Esophagus squamous epithelium (tissue), 5 donors: Measurements from ENCODE around the gene SEMA5B. TPM values are rescaled to one million over a fixed set of nuclear protein-coding genes. Genes with fewer than 3 reads are reported as not detected.

Experiments used
- DNase-seq: peaks from one replicate; lab custom pipeline; 2025; lab: John Stamatoyannopoulos, UW
- H3K27ac ChIP-seq, 4 donors: fragments of 200-600 bp; sonication (generic); one replicate each; pipeline ENCODE4 v1.5.1; 2016 to 2019; ENCODE audit warnings: mild to moderate bottlenecking in 1 of 4
- H3K27me3 ChIP-seq, 4 donors: fragments of 200-600 bp; sonication (generic); 1 replicate in 3 of 4; 2 replicates in 1 of 4; pipeline versions ENCODE4 v1.5.1 to v1.6.0; 2017 to 2021; ENCODE audit warnings: antibody characterized with exemption in 1 of 4
- H3K36me3 ChIP-seq, 3 donors: fragments of 200-600 bp; sonication (generic); one replicate each; pipeline ENCODE4 v1.5.1; 2016 to 2019
- H3K4me1 ChIP-seq, 3 donors: fragments of 200-600 bp; sonication (generic); one replicate each; pipeline ENCODE4 v1.5.1; 2017 to 2019
- H3K4me3 ChIP-seq, 4 donors: fragments of 200-600 bp; sonication (generic); 1 replicate in 3 of 4; 2 replicates in 1 of 4; pipeline ENCODE4 v1.5.1; 2016 to 2019; ENCODE audit warnings: mild to moderate bottlenecking in 2 of 4, moderate library complexity in 1 of 4
- H3K9me3 ChIP-seq, 3 donors: fragments of 200-600 bp; sonication (generic); one replicate each; pipeline ENCODE4 v1.5.1; 2016 to 2019
- POLR2A ChIP-seq, 4 donors: fragments of 450-650 bp; IDR thresholded peaks; one replicate each; pipeline ENCODE4 v1.6.1; 2017; ENCODE audit warnings: antibody characterized with exemption in 4 of 4, mild to moderate bottlenecking in 4 of 4, moderate library complexity in 3 of 4
- WGBS, 2 donors: methylation state at CpG; one replicate each; pipeline ENCODE4 v1.1.5; 2018; 5-methylcytosine and 5-hydroxymethylcytosine counted together
- intact Hi-C: fragments of 100-400 bp; cut with DNase I; formaldehyde crosslinking; loops from one replicate; pipeline ENCODE4 v1.15.0; 2022
- total RNA-seq, 4 donors: library from RNA; depleted of rRNA; stranded (reverse); fragments of >200 nt; gene quantifications; one replicate each; pipeline ENCODE4 v1.1.0, GENCODE V29; 2016
- TF ChIP-seq, protein P1 (sequence below), 6 experiments: fragments of 450-650 bp in 4 of 6; fragments of 200-600 bp in 2 of 6; sonication (generic) in 2 of 6; IDR thresholded peaks; one replicate each; pipeline ENCODE4 v1.5.1; 2016 to 2019; ENCODE audit warnings: antibody characterized with exemption in 6 of 6, mild to moderate bottlenecking in 4 of 6, moderate library complexity in 4 of 6
- donor health status: DM: yes; HTN: yes; CAD: no.

Gene SEMA5B
- total RNA-seq, 4 donors from 2014 or later, result 0.13 to 0.21 (median 0.19) TPM; not detected in 1

DNA sequence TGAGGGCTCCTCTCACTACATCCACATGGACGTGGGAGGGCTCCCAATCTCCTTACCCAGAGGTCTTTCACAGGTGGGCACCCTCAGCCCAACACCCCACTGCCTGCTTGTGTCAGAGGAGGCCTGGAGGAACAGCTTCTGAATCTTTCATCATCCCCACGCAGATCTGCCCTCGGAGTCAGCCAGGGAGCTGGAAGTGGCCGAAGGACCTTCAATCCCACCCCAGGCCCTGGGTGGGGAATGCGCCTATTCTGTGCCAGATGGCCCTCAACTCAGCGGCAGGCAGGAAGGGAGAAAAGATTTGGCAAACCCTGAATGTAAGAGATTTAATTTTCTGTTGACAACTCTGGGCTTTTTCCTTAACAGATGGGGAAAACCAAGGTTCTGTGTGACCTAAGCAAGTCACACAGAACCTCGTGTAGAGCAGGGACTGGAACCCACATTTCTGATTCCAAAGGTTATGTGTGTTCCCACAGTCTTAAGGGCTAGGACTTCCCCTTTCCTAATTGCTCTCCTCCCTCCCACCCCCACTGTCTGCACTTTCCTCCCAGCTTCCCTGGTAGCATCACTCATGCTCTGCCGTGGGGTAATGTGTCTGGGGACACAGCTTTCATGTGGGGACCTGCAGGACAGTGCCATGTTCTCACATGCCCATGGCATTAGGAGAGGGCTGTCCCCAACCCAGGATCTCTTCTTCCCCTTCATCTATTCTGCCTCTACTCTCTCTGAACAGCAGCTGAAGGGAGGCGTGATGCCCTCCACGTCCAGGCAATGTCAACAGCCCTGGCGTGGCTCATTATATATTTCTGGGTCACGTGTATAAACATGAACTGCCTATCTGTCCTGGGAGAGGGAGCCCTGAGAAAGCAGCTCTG is 98.1 kb downstream of the SEMA5B start:
- Histone ChIP-seq H3K27ac (no peak overlapping the region), H3K4me3 (no peak overlapping the region), H3K9me3 (no peaks in the 10 kb centered on the region), H3K36me3 (no peaks in the 10 kb centered on the region), H3K4me1 (no peaks in the 10 kb centered on the region), H3K27me3 (peaks cover 0 to 32% (median 0%) of the 10 kb centered on the region in 4 donors)
- WGBS, 2 donors, result 45 to 48% methylated on average over 5 to 10 of the region's 12 CpGs
- intact Hi-C loops, result no loop called here
- TF ChIP-seq, protein P1, sequence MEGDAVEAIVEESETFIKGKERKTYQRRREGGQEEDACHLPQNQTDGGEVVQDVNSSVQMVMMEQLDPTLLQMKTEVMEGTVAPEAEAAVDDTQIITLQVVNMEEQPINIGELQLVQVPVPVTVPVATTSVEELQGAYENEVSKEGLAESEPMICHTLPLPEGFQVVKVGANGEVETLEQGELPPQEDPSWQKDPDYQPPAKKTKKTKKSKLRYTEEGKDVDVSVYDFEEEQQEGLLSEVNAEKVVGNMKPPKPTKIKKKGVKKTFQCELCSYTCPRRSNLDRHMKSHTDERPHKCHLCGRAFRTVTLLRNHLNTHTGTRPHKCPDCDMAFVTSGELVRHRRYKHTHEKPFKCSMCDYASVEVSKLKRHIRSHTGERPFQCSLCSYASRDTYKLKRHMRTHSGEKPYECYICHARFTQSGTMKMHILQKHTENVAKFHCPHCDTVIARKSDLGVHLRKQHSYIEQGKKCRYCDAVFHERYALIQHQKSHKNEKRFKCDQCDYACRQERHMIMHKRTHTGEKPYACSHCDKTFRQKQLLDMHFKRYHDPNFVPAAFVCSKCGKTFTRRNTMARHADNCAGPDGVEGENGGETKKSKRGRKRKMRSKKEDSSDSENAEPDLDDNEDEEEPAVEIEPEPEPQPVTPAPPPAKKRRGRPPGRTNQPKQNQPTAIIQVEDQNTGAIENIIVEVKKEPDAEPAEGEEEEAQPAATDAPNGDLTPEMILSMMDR (IDR thresholded peaks at IDR 0.05), result no peak
- no peak for TF ChIP-seq POLR2A (IDR thresholded peaks at IDR 0.05)
- no peak for DNase-seq

DNA sequence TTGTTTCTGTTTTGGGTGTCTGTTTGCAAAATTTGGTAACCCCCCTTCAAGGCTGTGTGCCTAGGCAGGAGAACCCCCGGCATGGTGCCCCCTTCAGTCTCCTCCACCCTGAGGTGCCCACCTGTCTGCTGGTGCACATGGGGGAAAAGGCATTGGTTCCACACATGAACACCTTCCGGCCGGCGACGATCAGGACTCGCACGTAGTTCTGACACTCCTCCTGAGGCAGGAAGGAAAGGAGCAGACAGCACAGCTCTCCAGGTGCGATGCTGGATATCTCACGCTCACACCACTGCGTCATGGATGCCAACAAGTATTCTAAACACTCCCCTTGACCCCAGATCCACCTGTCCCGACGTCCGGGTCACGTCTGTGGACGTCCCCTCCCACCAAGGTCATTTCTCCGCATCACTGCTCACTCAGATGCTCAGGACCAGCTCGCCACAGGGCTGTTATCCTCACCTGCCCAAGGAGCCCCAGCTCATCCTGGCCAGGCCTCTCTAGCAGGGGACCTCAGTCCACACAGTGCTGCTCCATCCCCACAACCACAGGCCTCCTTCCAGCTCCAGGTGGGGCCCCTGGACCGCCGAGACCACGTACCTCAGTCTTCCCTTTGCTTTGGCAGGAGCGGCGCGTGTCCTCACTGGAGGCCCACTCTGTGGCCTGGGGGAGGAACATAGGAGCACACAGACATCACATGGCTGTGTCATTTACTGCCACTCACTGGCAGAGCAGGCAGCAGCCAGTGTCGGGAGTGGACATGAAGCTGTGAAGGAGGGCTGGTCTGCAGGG is 99.0 kb downstream of the SEMA5B start:
- Histone ChIP-seq H3K9me3 (no peaks in the 10 kb centered on the region), H3K4me1 (no peaks in the 10 kb centered on the region), H3K27ac (no peak overlapping the region), H3K4me3 (no peak overlapping the region), H3K36me3 (no peaks in the 10 kb centered on the region), H3K27me3 (peaks cover 0 to 40% (median 0%) of the 10 kb centered on the region in 4 donors)
- no peak for DNase-seq
- no peak for TF ChIP-seq POLR2A (IDR thresholded peaks at IDR 0.05)
- TF ChIP-seq, protein P1 (IDR thresholded peaks at IDR 0.05), result no peak
- intact Hi-C loops, result no loop called here
- 68 to 92% methylated on average over 4 to 22 of the region's 24 CpGs for WGBS, 2 donors

DNA sequence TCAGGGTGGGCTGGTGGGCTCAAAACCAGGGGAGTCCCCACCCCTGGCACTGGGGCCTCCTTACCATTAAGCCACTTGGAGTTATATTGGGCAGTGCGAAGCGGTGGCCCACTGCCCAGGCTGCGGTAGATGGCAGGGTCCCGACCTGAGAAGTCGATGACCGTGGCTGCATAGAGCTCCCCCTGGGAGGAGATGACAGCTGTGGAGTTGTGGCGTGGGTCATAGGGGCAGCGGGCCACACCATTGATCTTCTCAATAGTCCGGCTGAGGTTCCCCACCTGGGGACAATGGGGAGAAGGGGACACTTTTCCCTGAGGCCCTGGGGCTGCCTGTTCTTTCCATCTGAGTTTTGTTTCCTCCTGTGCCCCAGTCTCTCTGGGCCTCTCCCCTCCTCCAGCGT is 99.8 kb downstream of the SEMA5B start:
- no peak for DNase-seq
- TF ChIP-seq, protein P1 (IDR thresholded peaks at IDR 0.05), result no peak
- no peak for TF ChIP-seq POLR2A (IDR thresholded peaks at IDR 0.05)
- H3K4me1 ChIP-seq, result no peaks in the 10 kb centered on the region

DNA sequence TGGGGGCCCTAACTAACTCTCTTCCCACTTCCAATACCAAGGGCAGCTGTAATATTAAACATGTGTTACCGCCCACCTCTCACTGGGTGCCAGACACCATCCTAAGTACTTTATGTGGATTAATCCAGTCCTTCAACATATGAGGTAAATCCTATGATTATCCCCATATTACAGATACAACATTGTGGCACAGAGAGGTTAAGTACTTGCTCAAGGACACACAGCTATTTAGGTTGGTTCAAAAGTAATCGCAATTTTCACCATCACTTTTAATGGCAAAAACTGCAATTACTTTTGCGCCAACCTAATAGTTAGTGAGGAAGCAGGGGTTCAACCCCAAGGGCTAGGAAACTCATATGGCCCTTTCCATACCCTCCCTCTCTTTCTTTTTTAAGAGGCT is 100.8 kb downstream of the SEMA5B start:
- Histone ChIP-seq H3K27me3 (peaks cover 0 to 53% (median 9%) of the 10 kb centered on the region in 4 donors), H3K9me3 (no peaks in the 10 kb centered on the region), H3K36me3 (no peaks in the 10 kb centered on the region), H3K4me3 (no peak overlapping the region), H3K4me1 (peaks cover 4 to 8% (median 6%) of the 10 kb centered on the region in 3 donors), H3K27ac (no peak overlapping the region)
- intact Hi-C loops, result no loop called here
- DNase-seq, result no peak
- WGBS, 2 donors, result 84 to 100% methylated on average over 3 of the region's 3 CpGs
- TF ChIP-seq, protein P1 (IDR thresholded peaks at IDR 0.05), result no peak
- no peak for TF ChIP-seq POLR2A (IDR thresholded peaks at IDR 0.05)

More for the DNA sequence above, 99.8 kb downstream of the SEMA5B start:
- Histone ChIP-seq H3K36me3 (no peaks in the 10 kb centered on the region), H3K27ac (no peak overlapping the region), H3K9me3 (no peaks in the 10 kb centered on the region), H3K4me3 (no peak overlapping the region), H3K27me3 (peaks cover 0 to 46% (median under 1%) of the 10 kb centered on the region in 4 donors)
- intact Hi-C loops, result no loop called here
- 87% methylated on average over 6 of the region's 10 CpGs; no CpG with 5 or more reads in 1 of the 2 donors for WGBS, 2 donors
